K562 (cell line): Measurements from ENCODE around the gene ZNF213. TPM values are rescaled to one million over a fixed set of nuclear protein-coding genes. Genes with fewer than 3 reads are reported as not detected.

Source experiments
- ADNP ChIP-seq: fragments of 200-800 bp; sonication (Bioruptor generic); IDR thresholded peaks from 2 replicates; pipeline ENCODE4 v1.6.1; 2016; ENCODE audit warnings: missing genetic modification characterization, missing compliant biosample characterization
- LARP7 ChIP-seq: fragments of 450-650 bp; IDR thresholded peaks from 2 replicates; pipeline ENCODE4 v1.6.1; 2016
- LEF1 ChIP-seq: fragments of 450-650 bp; IDR thresholded peaks from 2 replicates; pipeline ENCODE4 v1.6.1; 2016; ENCODE audit warnings: mild to moderate bottlenecking
- NFYB ChIP-seq: IDR thresholded peaks from 2 replicates; pipeline ENCODE4 v1.6.1; 2011; ENCODE audit warnings: mild to moderate bottlenecking, moderate library complexity; ENCODE audit not compliant: insufficient read length; ENCODE audit errors: extremely low read depth
- PURB ChIP-seq: sonication (generic); formaldehyde crosslinking; IDR thresholded peaks from 2 replicates; pipeline ENCODE4 v1.9.0; 2021; ENCODE audit warnings: low read depth, mild to moderate bottlenecking, missing genetic modification reagents
- RFX5 ChIP-seq: IDR thresholded peaks from 2 replicates; pipeline ENCODE4 v1.6.1; 2011; ENCODE audit warnings: low read depth, mild to moderate bottlenecking, improper control_type of control experiment, low read length
- RFX7 ChIP-seq: fragments of 250-450 bp; sonication (Bioruptor Pico); IDR thresholded peaks from 2 replicates; pipeline ENCODE4 v1.5.1; 2021; ENCODE audit warnings: mild to moderate bottlenecking
- SP1 ChIP-seq: sonication (generic); formaldehyde crosslinking; IDR thresholded peaks from 2 replicates; pipeline ENCODE4 v1.8.1; 2022; ENCODE audit warnings: mild to moderate bottlenecking, missing genetic modification reagents
- TCF7 ChIP-seq: sonication (generic); IDR thresholded peaks from 2 replicates; pipeline ENCODE4 v1.6.1; 2016; ENCODE audit warnings: antibody characterized with exemption, borderline replicate concordance
- U2AF2 ChIP-seq: fragments of 200-400 bp; formaldehyde crosslinking; optimal IDR thresholded peaks from 2 replicates; pipeline ENCODE3; 2017; ENCODE audit warnings: low read depth, mild to moderate bottlenecking, low read length
- ZBTB8A ChIP-seq: fragments of 450-650 bp; IDR thresholded peaks from 2 replicates; pipeline ENCODE4 v1.6.1; 2018; ENCODE audit warnings: mild to moderate bottlenecking, moderate library complexity; ENCODE audit not compliant: partially characterized antibody
- ZNF23 ChIP-seq: fragments of 250-450 bp; sonication (Bioruptor Pico); IDR thresholded peaks from 2 replicates; pipeline ENCODE4 v1.4.0; 2020; ENCODE audit warnings: mild to moderate bottlenecking
- ZNF263 ChIP-seq: sonication (generic); formaldehyde crosslinking; IDR thresholded peaks from 2 replicates; pipeline ENCODE4 v1.8.0; 2022; ENCODE audit warnings: mild to moderate bottlenecking, missing genetic modification reagents, borderline replicate concordance
- polyA plus RNA-seq, 8 experiments: library from polyadenylated mRNA; depleted of rRNA in 4 of 8; stranded (reverse) in 5 of 8; unstranded in 3 of 8; fragments of >200 nt; fragmentation: Nextera tagmentation in 2 of 8; fragmentation: Illumina TruSeq in 1 of 8; extraction: Ambion mirVana in 2 of 8; extraction: Trizol in 1 of 8; gene quantifications; 2 replicates each; pipeline versions ENCODE4 v1.2.1 to v1.2.3, GENCODE V29; 2011 to 2014; ENCODE audit warnings: inconsistent platforms in 1 of 8, missing spikeins in 1 of 8
- total RNA-seq, 7 experiments: library from RNA; depleted of rRNA in 6 of 7; stranded (reverse); fragments of >200 nt in 6 of 7; fragmentation: Illumina TruSeq in 2 of 7; extraction: Trizol in 2 of 7; gene quantifications; 2 replicates each; pipeline versions ENCODE4 v1.2.1 to v1.2.3, GENCODE V29; 2011 to 2021; ENCODE audit warnings: low replicate concordance in 1 of 7
- TF ChIP-seq, protein P1 (sequence below), 2 experiments: fragments of 450-650 bp in 1 of 2; sonication (generic) in 1 of 2; formaldehyde crosslinking; conservative IDR thresholded peaks; 2 replicates each; pipeline versions ENCODE4 v1.4.0 to v1.8.1; 2020 to 2022; ENCODE audit warnings: mild to moderate bottlenecking in 1 of 2, missing genetic modification reagents in 1 of 2
- TF ChIP-seq, protein P2 (sequence below), 3 experiments: fragments of 200-800 bp in 1 of 3; fragments of 250-450 bp in 1 of 3; fragments of 450-650 bp in 1 of 3; sonication (Bioruptor Pico) in 1 of 3; sonication (Bioruptor generic) in 1 of 3; formaldehyde crosslinking in 1 of 3; IDR thresholded peaks; 2 replicates each; pipeline versions ENCODE4 v1.6.1 to v1.8.0; 2016 to 2022; ENCODE audit warnings: mild to moderate bottlenecking in 2 of 3, missing genetic modification characterization in 2 of 3, missing compliant biosample characterization in 1 of 3, moderate library complexity in 1 of 3
- TF ChIP-seq, protein P3 (sequence below): fragments of 450-650 bp; formaldehyde crosslinking; IDR thresholded peaks from 2 replicates; pipeline ENCODE4 v1.4.0; 2020; ENCODE audit warnings: mild to moderate bottlenecking, moderate library complexity
- TF ChIP-seq, protein P4 (sequence below): fragments of 250-450 bp; sonication (Bioruptor Pico); IDR thresholded peaks from 2 replicates; pipeline ENCODE4 v1.5.0; 2021
- TF ChIP-seq, protein P5 (sequence below): sonication (generic); IDR thresholded peaks from 2 replicates; pipeline ENCODE4 v1.6.1; 2016

Gene ZNF213
- total and polyA plus RNA-seq, 9 of the 15 experiments (the other 6 are each of a cell fraction or from before 2014, with no cell fraction given), result 0.49 to 10.0 (median 1.8) TPM

DNA sequence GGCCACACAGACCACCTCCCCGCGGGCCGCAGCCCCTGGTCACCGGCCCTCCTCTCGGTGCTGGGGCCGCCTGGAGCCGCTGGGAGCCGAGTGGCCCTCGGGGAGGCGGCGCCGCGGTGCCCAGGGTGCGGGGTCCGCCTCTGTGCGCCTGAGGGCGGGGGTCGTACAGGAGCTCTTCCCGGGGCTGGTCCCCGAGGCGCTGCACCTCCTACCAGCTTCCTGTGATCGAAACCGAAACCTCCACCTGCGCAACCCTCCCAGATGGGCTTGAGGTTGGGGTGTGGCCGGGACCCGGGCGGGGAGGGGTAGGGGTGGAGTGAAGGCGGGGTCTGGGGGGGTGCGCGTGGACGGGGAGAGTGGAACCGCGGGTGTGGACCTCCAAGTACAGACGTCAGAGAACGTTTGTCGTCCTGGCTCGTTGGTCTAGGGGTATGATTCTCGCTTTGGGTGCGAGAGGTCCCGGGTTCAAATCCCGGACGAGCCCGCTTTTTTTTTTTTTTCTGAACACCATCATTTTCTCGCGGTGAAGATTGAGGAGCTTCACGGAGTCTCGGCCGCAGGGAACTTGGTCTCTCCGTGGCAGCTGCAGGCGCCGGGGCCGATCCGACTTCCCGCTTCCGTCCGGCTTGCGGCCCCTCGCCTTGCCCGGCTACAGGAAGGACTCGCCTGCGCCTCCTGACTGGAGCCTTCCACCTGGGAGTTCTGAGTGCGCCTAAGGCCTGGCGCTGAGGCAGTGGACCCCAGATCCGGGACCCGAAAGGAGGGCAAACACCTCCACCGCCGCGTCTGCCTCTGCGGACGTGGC is 23.9 kb downstream of the ZNF213 start (continued):
- TF ChIP-seq RFX5 (no peak), PURB (CRISPR knock-in tag) (no peak), ADNP (no peak), ZNF263 (CRISPR knock-in tag) (no peak), ZBTB8A (no peak), RFX7 (CRISPR knock-in tag) (no peak), LEF1 (no peak), LARP7 (no peak), TCF7 (no peak), NFYB (no peak), SP1 (CRISPR knock-in tag) (peak; percentile 59; the same call in 1 of the 2 replicates), U2AF2 (no peak), ZNF23 (no peak)
- TF ChIP-seq, protein P1, sequence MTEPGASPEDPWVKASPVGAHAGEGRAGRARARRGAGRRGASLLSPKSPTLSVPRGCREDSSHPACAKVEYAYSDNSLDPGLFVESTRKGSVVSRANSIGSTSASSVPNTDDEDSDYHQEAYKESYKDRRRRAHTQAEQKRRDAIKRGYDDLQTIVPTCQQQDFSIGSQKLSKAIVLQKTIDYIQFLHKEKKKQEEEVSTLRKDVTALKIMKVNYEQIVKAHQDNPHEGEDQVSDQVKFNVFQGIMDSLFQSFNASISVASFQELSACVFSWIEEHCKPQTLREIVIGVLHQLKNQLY (CRISPR knock-in tag; conservative IDR thresholded peaks at IDR 0.05), result no peak
- TF ChIP-seq, protein P2, sequence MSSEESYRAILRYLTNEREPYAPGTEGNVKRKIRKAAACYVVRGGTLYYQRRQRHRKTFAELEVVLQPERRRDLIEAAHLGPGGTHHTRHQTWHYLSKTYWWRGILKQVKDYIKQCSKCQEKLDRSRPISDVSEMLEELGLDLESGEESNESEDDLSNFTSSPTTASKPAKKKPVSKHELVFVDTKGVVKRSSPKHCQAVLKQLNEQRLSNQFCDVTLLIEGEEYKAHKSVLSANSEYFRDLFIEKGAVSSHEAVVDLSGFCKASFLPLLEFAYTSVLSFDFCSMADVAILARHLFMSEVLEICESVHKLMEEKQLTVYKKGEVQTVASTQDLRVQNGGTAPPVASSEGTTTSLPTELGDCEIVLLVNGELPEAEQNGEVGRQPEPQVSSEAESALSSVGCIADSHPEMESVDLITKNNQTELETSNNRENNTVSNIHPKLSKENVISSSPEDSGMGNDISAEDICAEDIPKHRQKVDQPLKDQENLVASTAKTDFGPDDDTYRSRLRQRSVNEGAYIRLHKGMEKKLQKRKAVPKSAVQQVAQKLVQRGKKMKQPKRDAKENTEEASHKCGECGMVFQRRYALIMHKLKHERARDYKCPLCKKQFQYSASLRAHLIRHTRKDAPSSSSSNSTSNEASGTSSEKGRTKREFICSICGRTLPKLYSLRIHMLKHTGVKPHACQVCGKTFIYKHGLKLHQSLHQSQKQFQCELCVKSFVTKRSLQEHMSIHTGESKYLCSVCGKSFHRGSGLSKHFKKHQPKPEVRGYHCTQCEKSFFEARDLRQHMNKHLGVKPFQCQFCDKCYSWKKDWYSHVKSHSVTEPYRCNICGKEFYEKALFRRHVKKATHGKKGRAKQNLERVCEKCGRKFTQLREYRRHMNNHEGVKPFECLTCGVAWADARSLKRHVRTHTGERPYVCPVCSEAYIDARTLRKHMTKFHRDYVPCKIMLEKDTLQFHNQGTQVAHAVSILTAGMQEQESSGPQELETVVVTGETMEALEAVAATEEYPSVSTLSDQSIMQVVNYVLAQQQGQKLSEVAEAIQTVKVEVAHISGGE (CRISPR knock-in tag; IDR thresholded peaks at IDR 0.05), result peak in 1 of 3 experiments; percentile 74; a peak in 2 of 6 replicates
- TF ChIP-seq, protein P3, sequence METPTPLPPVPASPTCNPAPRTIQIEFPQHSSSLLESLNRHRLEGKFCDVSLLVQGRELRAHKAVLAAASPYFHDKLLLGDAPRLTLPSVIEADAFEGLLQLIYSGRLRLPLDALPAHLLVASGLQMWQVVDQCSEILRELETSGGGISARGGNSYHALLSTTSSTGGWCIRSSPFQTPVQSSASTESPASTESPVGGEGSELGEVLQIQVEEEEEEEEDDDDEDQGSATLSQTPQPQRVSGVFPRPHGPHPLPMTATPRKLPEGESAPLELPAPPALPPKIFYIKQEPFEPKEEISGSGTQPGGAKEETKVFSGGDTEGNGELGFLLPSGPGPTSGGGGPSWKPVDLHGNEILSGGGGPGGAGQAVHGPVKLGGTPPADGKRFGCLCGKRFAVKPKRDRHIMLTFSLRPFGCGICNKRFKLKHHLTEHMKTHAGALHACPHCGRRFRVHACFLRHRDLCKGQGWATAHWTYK, result no peak
- TF ChIP-seq, protein P4, sequence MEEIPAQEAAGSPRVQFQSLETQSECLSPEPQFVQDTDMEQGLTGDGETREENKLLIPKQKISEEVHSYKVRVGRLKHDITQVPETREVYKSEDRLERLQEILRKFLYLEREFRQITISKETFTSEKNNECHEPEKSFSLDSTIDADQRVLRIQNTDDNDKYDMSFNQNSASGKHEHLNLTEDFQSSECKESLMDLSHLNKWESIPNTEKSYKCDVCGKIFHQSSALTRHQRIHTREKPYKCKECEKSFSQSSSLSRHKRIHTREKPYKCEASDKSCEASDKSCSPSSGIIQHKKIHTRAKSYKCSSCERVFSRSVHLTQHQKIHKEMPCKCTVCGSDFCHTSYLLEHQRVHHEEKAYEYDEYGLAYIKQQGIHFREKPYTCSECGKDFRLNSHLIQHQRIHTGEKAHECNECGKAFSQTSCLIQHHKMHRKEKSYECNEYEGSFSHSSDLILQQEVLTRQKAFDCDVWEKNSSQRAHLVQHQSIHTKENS, result no peak
- TF ChIP-seq, protein P5, sequence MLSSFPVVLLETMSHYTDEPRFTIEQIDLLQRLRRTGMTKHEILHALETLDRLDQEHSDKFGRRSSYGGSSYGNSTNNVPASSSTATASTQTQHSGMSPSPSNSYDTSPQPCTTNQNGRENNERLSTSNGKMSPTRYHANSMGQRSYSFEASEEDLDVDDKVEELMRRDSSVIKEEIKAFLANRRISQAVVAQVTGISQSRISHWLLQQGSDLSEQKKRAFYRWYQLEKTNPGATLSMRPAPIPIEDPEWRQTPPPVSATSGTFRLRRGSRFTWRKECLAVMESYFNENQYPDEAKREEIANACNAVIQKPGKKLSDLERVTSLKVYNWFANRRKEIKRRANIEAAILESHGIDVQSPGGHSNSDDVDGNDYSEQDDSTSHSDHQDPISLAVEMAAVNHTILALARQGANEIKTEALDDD, result no peak
